Mesenchymal stem cell (in vitro differentiated cells and primary cell): ENCODE measurements around the gene OR6A2.

ENCODE experiments used
- DNase-seq: peaks from one replicate; pipeline ENCODE4 v3.0.0-alpha.2; 2013
- H2AFZ ChIP-seq: one replicate; pipeline ENCODE4 v1.6.1; 2013; ENCODE audit warnings: low read depth, mild to moderate bottlenecking, control low read depth, inconsistent platforms, low read length, moderate library complexity
- H2AK5ac ChIP-seq: 2 replicates; pipeline ENCODE4 v1.6.1; 2013; ENCODE audit warnings: low read length, moderate library complexity, mild to moderate bottlenecking, inconsistent platforms; ENCODE audit not compliant: severe bottlenecking
- H2BK120ac ChIP-seq: one replicate; pipeline ENCODE4 v1.6.1; 2013; ENCODE audit warnings: low read depth, mild to moderate bottlenecking, inconsistent platforms, low read length, moderate library complexity
- H2BK12ac ChIP-seq, 2 experiments: one replicate each; pipeline ENCODE4 v1.6.1; 2013; ENCODE audit warnings: inconsistent platforms in 2 of 2, low read length in 2 of 2, mild to moderate bottlenecking in 2 of 2, moderate library complexity in 2 of 2, control low read depth in 1 of 2
- H2BK15ac ChIP-seq: one replicate; pipeline ENCODE4 v1.6.1; 2013; ENCODE audit warnings: mild to moderate bottlenecking, low read depth, inconsistent platforms; ENCODE audit not compliant: poor library complexity, severe bottlenecking
- H2BK5ac ChIP-seq: 2 replicates; pipeline ENCODE4 v1.6.1; 2013; ENCODE audit warnings: low read depth, mild to moderate bottlenecking, low read length, control low read depth, inconsistent platforms; ENCODE audit not compliant: poor library complexity, severe bottlenecking
- H3K14ac ChIP-seq, 2 experiments: one replicate each; pipeline ENCODE4 v1.6.1; 2013; ENCODE audit warnings: inconsistent platforms in 2 of 2, low read length in 2 of 2, control low read depth in 1 of 2, mild to moderate bottlenecking in 1 of 2, moderate library complexity in 1 of 2
- H3K18ac ChIP-seq, 2 experiments: one replicate each; pipeline ENCODE4 v1.6.1; 2013; ENCODE audit warnings: inconsistent platforms in 2 of 2, low read length in 2 of 2, control low read depth in 1 of 2, low read depth in 1 of 2, mild to moderate bottlenecking in 1 of 2
- H3K23ac ChIP-seq, 2 experiments: one replicate each; pipeline ENCODE4 v1.6.1; 2013; ENCODE audit warnings: inconsistent platforms in 2 of 2, low read length in 2 of 2, mild to moderate bottlenecking in 2 of 2, moderate library complexity in 2 of 2, control low read depth in 1 of 2
- H3K27ac ChIP-seq: 2 replicates; pipeline ENCODE4 v1.5.1; 2013; ENCODE audit warnings: mild to moderate bottlenecking, moderate library complexity, low read length, control low read depth, inconsistent platforms; ENCODE audit not compliant: poor library complexity, severe bottlenecking
- H3K27me3 ChIP-seq, 2 experiments: 2 replicates each; pipeline versions ENCODE4 v1.6.1 to v1.7.0; 2013; ENCODE audit warnings: low read length in 2 of 2, mild to moderate bottlenecking in 2 of 2, moderate library complexity in 2 of 2, control low read depth in 1 of 2, inconsistent platforms in 1 of 2; ENCODE audit not compliant: control insufficient read depth in 1 of 2, insufficient read depth in 1 of 2
- H3K36me3 ChIP-seq, 2 experiments: 2 replicates each; pipeline versions ENCODE4 v1.6.1 to v1.7.0; 2013; ENCODE audit warnings: low read length in 2 of 2, control low read depth in 1 of 2, inconsistent platforms in 1 of 2, low read depth in 1 of 2, mild to moderate bottlenecking in 1 of 2; ENCODE audit not compliant: insufficient read depth in 2 of 2, control insufficient read depth in 1 of 2
- H3K4ac ChIP-seq, 2 experiments: one replicate each; pipeline ENCODE4 v1.6.1; 2013; ENCODE audit warnings: inconsistent platforms in 2 of 2, low read length in 2 of 2, mild to moderate bottlenecking in 2 of 2, moderate library complexity in 2 of 2, control low read depth in 1 of 2, low read depth in 1 of 2
- H3K4me1 ChIP-seq: 2 replicates; pipeline ENCODE4 v1.6.1; 2013; ENCODE audit warnings: low read depth, low read length, control low read depth; ENCODE audit not compliant: control insufficient read depth, insufficient read depth
- H3K4me2 ChIP-seq: 2 replicates; pipeline ENCODE4 v1.6.1; 2013; ENCODE audit warnings: low read length, mild to moderate bottlenecking, inconsistent platforms; ENCODE audit not compliant: poor library complexity, severe bottlenecking
- H3K4me3 ChIP-seq, 2 experiments: 2 replicates each; pipeline versions ENCODE4 v1.5.1 to v1.7.0; 2013; ENCODE audit warnings: low read length in 2 of 2, mild to moderate bottlenecking in 2 of 2, control low read depth in 1 of 2, low read depth in 1 of 2; ENCODE audit not compliant: insufficient read depth in 1 of 2
- H3K79me1 ChIP-seq: replicated peaks from 2 replicates; pipeline ENCODE4 v1.6.1; 2013; ENCODE audit warnings: mild to moderate bottlenecking, control low read depth, low read length, inconsistent platforms; ENCODE audit not compliant: poor library complexity, severe bottlenecking
- H3K9ac ChIP-seq: 2 replicates; pipeline ENCODE4 v1.7.0; 2013; ENCODE audit warnings: mild to moderate bottlenecking, low read length, moderate library complexity
- H3K9me3 ChIP-seq: 2 replicates; pipeline ENCODE4 v1.7.0; 2013; ENCODE audit warnings: mild to moderate bottlenecking, low read length; ENCODE audit not compliant: control insufficient read depth
- H4K8ac ChIP-seq: one replicate; pipeline ENCODE4 v1.6.1; 2013; ENCODE audit warnings: inconsistent platforms, mild to moderate bottlenecking, low read length, moderate library complexity
- H4K91ac ChIP-seq: one replicate; pipeline ENCODE4 v1.6.1; 2013; ENCODE audit warnings: mild to moderate bottlenecking, low read length, inconsistent platforms
- WGBS: methylation state at CpG from one replicate; pipeline ENCODE4 v1.1.7; 2013; ENCODE audit warnings: mixed read lengths; 5-methylcytosine and 5-hydroxymethylcytosine counted together

The OR6A2 gene

DNA sequence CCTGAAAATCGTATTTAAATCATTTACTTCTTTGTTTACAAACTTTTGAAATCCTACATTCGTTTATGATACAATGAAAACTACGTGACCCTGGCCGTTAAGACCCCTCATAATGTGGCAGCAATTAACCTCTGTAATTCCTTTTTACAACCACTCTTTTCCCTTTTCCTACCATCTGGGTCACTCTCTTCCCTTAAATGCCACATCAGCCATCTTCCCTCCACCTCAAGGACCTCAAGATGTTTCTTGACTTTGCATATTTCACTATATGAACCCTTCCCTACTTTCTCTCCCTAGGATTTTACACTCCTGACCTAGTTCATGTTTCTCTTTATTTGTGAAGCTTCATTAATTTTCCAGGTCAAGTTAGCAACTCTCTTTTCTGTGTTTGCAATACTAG lies 54.5 kb downstream of the OR6A2 start:
- Histone ChIP-seq H2BK12ac (no peak overlapping the region), H3K4me3 (no peak overlapping the region), H2AFZ (no peak overlapping the region), H3K18ac (no peak overlapping the region), H3K9me3 (no peaks in the 10 kb centered on the region), H3K9ac (no peak overlapping the region), H2BK120ac (no peak overlapping the region), H3K4me2 (no peak overlapping the region), H3K23ac (no peak overlapping the region), H3K4me1 (no peaks in the 10 kb centered on the region), H2AK5ac (no peak overlapping the region), H3K14ac (no peak overlapping the region), H3K79me1 (no peaks in the 10 kb centered on the region), H3K4ac (no peak overlapping the region), H4K8ac (no peak overlapping the region), H3K27ac (no peak overlapping the region), H3K36me3 (no peaks in the 10 kb centered on the region), H2BK15ac (no peak overlapping the region), H3K27me3 (no peaks in the 10 kb centered on the region), H2BK5ac (no peak overlapping the region), H4K91ac (no peak overlapping the region)
- DNase-seq, result no peak
- 59% methylated on average over 4 of the region's 4 CpGs for WGBS

DNA sequence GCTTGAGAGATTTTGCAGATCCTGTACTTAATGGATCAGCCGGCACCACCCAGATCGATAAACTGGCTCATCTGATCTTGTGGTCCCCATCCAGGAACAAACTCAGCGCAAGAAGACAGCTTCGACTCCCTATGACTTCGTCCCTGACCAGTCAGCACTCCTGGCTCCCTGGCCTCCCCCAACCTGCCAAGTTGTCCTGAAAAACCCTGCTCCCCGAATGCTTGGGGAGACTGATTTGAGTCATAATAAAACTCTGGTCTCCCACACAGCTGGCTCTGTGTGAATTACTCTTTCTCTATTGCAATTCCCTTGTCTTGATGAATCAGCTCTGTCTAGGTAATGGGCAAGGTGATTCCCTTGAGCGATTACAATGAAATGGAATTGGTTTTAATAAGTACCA lies 57.2 kb downstream of the OR6A2 start:
- H4K8ac ChIP-seq, result no peak overlapping the region
- H3K79me1 ChIP-seq, result no peaks in the 10 kb centered on the region
- no peaks in the 10 kb centered on the region for H3K4me1 ChIP-seq
- no peak overlapping the region for H3K4me2 ChIP-seq
- H4K91ac ChIP-seq, result no peak overlapping the region
- 68% methylated on average over 7 of the region's 7 CpGs for WGBS
- H3K4ac ChIP-seq, result no peak overlapping the region
- H3K18ac ChIP-seq, result no peak overlapping the region
- no peak overlapping the region for H2BK15ac ChIP-seq
- H2AFZ ChIP-seq, result no peak overlapping the region
- H3K23ac ChIP-seq, result no peak overlapping the region
- DNase-seq, result no peak
- no peak overlapping the region for H3K14ac ChIP-seq
- no peak overlapping the region for H3K9ac ChIP-seq
- H2AK5ac ChIP-seq, result no peak overlapping the region
- no peak overlapping the region for H3K4me3 ChIP-seq
- H2BK120ac ChIP-seq, result no peak overlapping the region
- H2BK5ac ChIP-seq, result no peak overlapping the region
- no peaks in the 10 kb centered on the region for H3K9me3 ChIP-seq
- H3K36me3 ChIP-seq, result no peaks in the 10 kb centered on the region
- no peak overlapping the region for H3K27ac ChIP-seq
- no peak overlapping the region for H2BK12ac ChIP-seq
- peaks cover 0 to 4% of the 10 kb centered on the region in 2 experiments for H3K27me3 ChIP-seq
